Measurements from ENCODE around the gene PROM1.

PROM1 gene

GRCh38 chr4:16051132-16051531 is 32.7 kb downstream of the PROM1 start:
- no peak overlapping the region for H3K4me3 ChIP-seq
- TF ChIP-seq EZH2 (IDR thresholded peaks at IDR 0.05): no peak
- TF ChIP-seq FOXP2 (optimal IDR thresholded peaks at IDR 0.05; ENCODE audit: control extremely low read depth, extremely low read length, insufficient read depth): no peak
- no peak for TF ChIP-seq POLR2AphosphoS5 (IDR thresholded peaks at IDR 0.05; ENCODE audit: borderline replicate concordance, low read depth, low read length)

GRCh38 chr4:16050669-16051068 is 33.2 kb downstream of the PROM1 start:
- DNase-seq (ENCODE audit: low read depth, low spot score): no peak
- TF ChIP-seq POLR2AphosphoS5 (IDR thresholded peaks at IDR 0.05; ENCODE audit: borderline replicate concordance, low read depth, low read length) (no peak), EZH2 (IDR thresholded peaks at IDR 0.05) (no peak), FOXP2 (optimal IDR thresholded peaks at IDR 0.05; ENCODE audit: control extremely low read depth, extremely low read length, insufficient read depth) (no peak)
- H3K36me3 ChIP-seq (ENCODE audit: insufficient read depth, low read length): no peaks in the 10 kb centered on the region

More at GRCh38 chr4:16051132-16051531, 32.7 kb downstream of the PROM1 start:
- Histone ChIP-seq H3K27ac (no peak overlapping the region), H3K9me3 (ENCODE audit: low read depth, low read length) (no peaks in the 10 kb centered on the region), H3K36me3 (ENCODE audit: insufficient read depth, low read length) (no peaks in the 10 kb centered on the region), H3K9ac (ENCODE audit: insufficient read length) (no peak overlapping the region)
- no peak for DNase-seq (ENCODE audit: low read depth, low spot score)

GRCh38 chr4:16048619-16049419 is 35.0 kb downstream of the PROM1 start:
- H3K27ac ChIP-seq: no peak overlapping the region
- no peak for DNase-seq (ENCODE audit: low read depth, low spot score)
- no peak overlapping the region for H3K4me3 ChIP-seq
- H3K9me3 ChIP-seq (ENCODE audit: low read depth, low read length): no peaks in the 10 kb centered on the region
- H3K9ac ChIP-seq (ENCODE audit: insufficient read length): no peak overlapping the region
- no peak for TF ChIP-seq FOXP2 (optimal IDR thresholded peaks at IDR 0.05; ENCODE audit: control extremely low read depth, extremely low read length, insufficient read depth)
- no peak for TF ChIP-seq POLR2AphosphoS5 (IDR thresholded peaks at IDR 0.05; ENCODE audit: borderline replicate concordance, low read depth, low read length)
- TF ChIP-seq EZH2 (IDR thresholded peaks at IDR 0.05): no peak
- H3K36me3 ChIP-seq (ENCODE audit: insufficient read depth, low read length): no peaks in the 10 kb centered on the region

More at GRCh38 chr4:16050669-16051068, 33.2 kb downstream of the PROM1 start:
- Histone ChIP-seq H3K9me3 (ENCODE audit: low read depth, low read length) (no peaks in the 10 kb centered on the region), H3K9ac (ENCODE audit: insufficient read length) (no peak overlapping the region), H3K4me3 (no peak overlapping the region), H3K27ac (no peak overlapping the region)

DNA sequence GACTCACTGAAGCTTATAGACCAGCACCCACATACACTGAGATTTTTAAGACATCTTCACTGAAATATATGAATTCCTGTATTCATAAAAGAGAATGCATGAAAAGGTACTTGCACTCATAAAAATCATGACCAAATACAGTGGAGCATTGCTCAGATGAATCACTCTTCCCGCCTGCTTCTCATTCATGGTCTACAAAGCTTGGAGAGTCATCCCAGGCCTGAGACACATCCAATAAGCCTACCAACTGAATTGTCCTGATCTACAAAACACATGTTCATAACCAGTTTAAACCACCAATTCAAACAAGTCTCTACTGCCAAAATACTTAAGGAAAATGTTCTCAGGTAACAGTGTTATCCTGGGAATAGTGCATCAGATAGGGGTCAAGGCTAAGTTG is 38.1 kb downstream of the PROM1 start:
- no peaks in the 10 kb centered on the region for H3K9me3 ChIP-seq (ENCODE audit: low read depth, low read length)
- TF ChIP-seq FOXP2 (optimal IDR thresholded peaks at IDR 0.05; ENCODE audit: control extremely low read depth, extremely low read length, insufficient read depth) (no peak), EZH2 (IDR thresholded peaks at IDR 0.05) (no peak), POLR2AphosphoS5 (IDR thresholded peaks at IDR 0.05; ENCODE audit: borderline replicate concordance, low read depth, low read length) (no peak)

DNA sequence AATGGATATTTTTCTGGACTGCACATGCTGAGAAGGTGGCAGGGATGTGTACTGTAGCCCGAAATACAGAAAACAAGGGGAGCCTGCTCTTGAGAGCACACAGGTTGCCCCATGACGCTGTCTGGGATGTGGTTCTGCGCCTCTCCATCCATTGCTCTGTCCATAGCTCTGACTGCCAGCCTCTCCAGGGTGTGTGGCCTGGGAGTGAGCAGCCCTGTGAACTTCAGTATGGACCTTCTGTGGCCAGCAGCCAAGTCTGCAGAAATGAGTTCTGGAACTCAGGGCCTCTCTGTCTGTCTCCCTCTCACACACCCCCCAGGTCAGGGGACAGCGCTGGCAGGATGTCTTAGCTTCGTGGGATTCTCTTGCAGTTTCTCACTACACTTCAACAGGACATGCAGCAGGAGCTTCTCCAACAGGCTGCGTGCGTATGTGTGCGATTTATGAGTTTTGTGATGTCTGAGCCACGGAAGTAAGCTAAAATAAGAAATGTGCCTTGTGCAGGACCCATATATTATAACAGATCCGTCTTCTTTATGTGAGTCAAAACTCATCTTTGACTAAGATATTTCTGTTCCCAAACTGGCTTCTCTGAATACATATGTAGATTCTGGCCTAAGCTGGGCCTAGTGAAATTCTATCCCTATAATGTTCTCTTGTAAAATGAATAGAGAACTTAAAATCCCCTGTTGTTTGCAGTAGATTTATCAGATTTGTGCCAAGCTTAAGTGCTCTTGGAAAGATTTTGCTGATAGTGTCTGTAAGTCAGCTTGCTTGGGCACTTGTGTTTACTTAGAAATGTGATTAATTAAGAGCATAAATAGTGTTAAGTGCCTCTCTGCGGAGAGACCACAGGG is 40.0 kb downstream of the PROM1 start:
- H3K4me3 ChIP-seq: no peak overlapping the region

More for the DNA sequence above, 38.1 kb downstream of the PROM1 start:
- Histone ChIP-seq H3K4me3 (no peak overlapping the region), H3K36me3 (ENCODE audit: insufficient read depth, low read length) (no peaks in the 10 kb centered on the region), H3K27ac (no peak overlapping the region), H3K9ac (ENCODE audit: insufficient read length) (no peak overlapping the region)
- no peak for DNase-seq (ENCODE audit: low read depth, low spot score)

GRCh38 chr4:16039139-16039538 is 44.7 kb downstream of the PROM1 start:
- Histone ChIP-seq H3K9me3 (ENCODE audit: low read depth, low read length) (no peaks in the 10 kb centered on the region), H3K27ac (no peak overlapping the region), H3K36me3 (ENCODE audit: insufficient read depth, low read length) (no peaks in the 10 kb centered on the region), H3K4me3 (no peak overlapping the region), H3K9ac (ENCODE audit: insufficient read length) (no peak overlapping the region)
- DNase-seq (ENCODE audit: low read depth, low spot score): no peak
- TF ChIP-seq POLR2AphosphoS5 (IDR thresholded peaks at IDR 0.05; ENCODE audit: borderline replicate concordance, low read depth, low read length): no peak
- TF ChIP-seq EZH2 (IDR thresholded peaks at IDR 0.05): no peak
- TF ChIP-seq FOXP2 (optimal IDR thresholded peaks at IDR 0.05; ENCODE audit: control extremely low read depth, extremely low read length, insufficient read depth): no peak

More for the DNA sequence above, 40.0 kb downstream of the PROM1 start:
- H3K9me3 ChIP-seq (ENCODE audit: low read depth, low read length): no peaks in the 10 kb centered on the region
- DNase-seq (ENCODE audit: low read depth, low spot score): no peak
- H3K9ac ChIP-seq (ENCODE audit: insufficient read length): no peak overlapping the region
- no peak for TF ChIP-seq EZH2 (IDR thresholded peaks at IDR 0.05)
- no peak for TF ChIP-seq POLR2AphosphoS5 (IDR thresholded peaks at IDR 0.05; ENCODE audit: borderline replicate concordance, low read depth, low read length)
- no peak for TF ChIP-seq FOXP2 (optimal IDR thresholded peaks at IDR 0.05; ENCODE audit: control extremely low read depth, extremely low read length, insufficient read depth)
- H3K27ac ChIP-seq: no peak overlapping the region
- no peaks in the 10 kb centered on the region for H3K36me3 ChIP-seq (ENCODE audit: insufficient read depth, low read length)

- Histone ChIP-seq H3K27ac (no peak overlapping the region), H3K9me3 (ENCODE audit: low read depth, low read length) (no peaks in the 10 kb centered on the region), H3K36me3 (ENCODE audit: insufficient read depth, low read length) (no peaks in the 10 kb centered on the region), H3K9ac (ENCODE audit: insufficient read length) (no peak overlapping the region), H3K4me3 (no peak overlapping the region)
- TF ChIP-seq POLR2AphosphoS5 (IDR thresholded peaks at IDR 0.05; ENCODE audit: borderline replicate concordance, low read depth, low read length): no peak
- no peak for TF ChIP-seq FOXP2 (optimal IDR thresholded peaks at IDR 0.05; ENCODE audit: control extremely low read depth, extremely low read length, insufficient read depth)
- no peak for TF ChIP-seq EZH2 (IDR thresholded peaks at IDR 0.05)
- DNase-seq (ENCODE audit: low read depth, low spot score): no peak
Observed at GRCh38 chr4:16037901-16038300, 45.9 kb downstream of the PROM1 start.

- Histone ChIP-seq H3K27ac (peak overlapping the region; percentile 92), H3K4me3 (no peak overlapping the region), H3K9ac (ENCODE audit: insufficient read length) (no peak overlapping the region), H3K36me3 (ENCODE audit: insufficient read depth, low read length) (no peaks in the 10 kb centered on the region), H3K9me3 (ENCODE audit: low read depth, low read length) (no peaks in the 10 kb centered on the region)
- TF ChIP-seq POLR2AphosphoS5 (IDR thresholded peaks at IDR 0.05; ENCODE audit: borderline replicate concordance, low read depth, low read length) (no peak), FOXP2 (optimal IDR thresholded peaks at IDR 0.05; ENCODE audit: control extremely low read depth, extremely low read length, insufficient read depth) (no peak), EZH2 (IDR thresholded peaks at IDR 0.05) (no peak)
- no peak for DNase-seq (ENCODE audit: low read depth, low spot score)
Observed at GRCh38 chr4:16035843-16036242, 48.0 kb downstream of the PROM1 start.
